ENCODE measurements around the gene LYST. TPM values are rescaled to one million over a fixed set of nuclear protein-coding genes. Genes with fewer than 3 reads are reported as not detected.

The LYST gene
- total and polyA plus RNA-seq, 10 of the 15 experiments (the other 5 are each of a cell fraction or from before 2014, with no cell fraction given) = 3.3 to 28.1 (median 5.6) TPM

GRCh38 chr1:235866205-235866912 is at the start of gene LYST (continued):
- peak; percentile 44 to 53 (median 44) for TF ChIP-seq CTCF (IDR thresholded peaks at IDR 0.05 in 2 of 3, conservative IDR thresholded peaks at IDR 0.05 in 1 of 3; ENCODE audit: control insufficient read depth in 2 of 3, extremely low read depth in 1 of 3, insufficient read depth in 1 of 3, low read depth in 3 of 3, low read length in 3 of 3)
- TF ChIP-seq EP300 (IDR thresholded peaks at IDR 0.05; ENCODE audit: borderline replicate concordance in 1 of 2, control insufficient read depth in 1 of 2, low read depth in 2 of 2, low read length in 2 of 2) = no peak
- no peak for TF ChIP-seq E2F8 (IDR thresholded peaks at IDR 0.05; ENCODE audit: low read depth, partially characterized antibody)
- TF ChIP-seq IKZF2 (IDR thresholded peaks at IDR 0.05) = peak; percentile 51 to 54; a peak in 1 of 4 replicates
- 0 out of 2 replicates have a peak, but pooled peaks have one; percentile 41 for TF ChIP-seq ZSCAN29 (IDR thresholded peaks at IDR 0.05)
- TF ChIP-seq TCF3 (IDR thresholded peaks at IDR 0.05; ENCODE audit: borderline replicate concordance, insufficient read depth, low read depth, low read length) = peak; percentile 35; the same call in 1 of the 2 replicates
- 0 out of 2 replicates have a peak, but pooled peaks have one; percentile 14 for TF ChIP-seq RELB (IDR thresholded peaks at IDR 0.05; ENCODE audit: low read depth)
- TF ChIP-seq CREM (IDR thresholded peaks at IDR 0.05; ENCODE audit: low read depth) = peak; percentile 33; the same call in 1 of the 2 replicates
- no peak for TF ChIP-seq RELA (IDR thresholded peaks at IDR 0.05; ENCODE audit: borderline replicate concordance, partially characterized antibody)
- TF ChIP-seq CREB1 (IDR thresholded peaks at IDR 0.05; ENCODE audit: low read depth) = no peak
- TF ChIP-seq GATAD2B (conservative IDR thresholded peaks at IDR 0.05; ENCODE audit: low read depth) = peak; percentile 84; the same call in 1 of the 2 replicates
- TF ChIP-seq RAD21 (IDR thresholded peaks at IDR 0.05; ENCODE audit: insufficient read depth, low read depth, low read length) = peak; percentile 77
- TF ChIP-seq POLR2AphosphoS5 (IDR thresholded peaks at IDR 0.05; ENCODE audit: low read length) = peak; percentile 65
- TF ChIP-seq YY1 (IDR thresholded peaks at IDR 0.05; ENCODE audit: low read depth, low read length) = peak; percentile 43; the same call in 1 of the 2 replicates
- peak; percentile 65; the same call in 1 of the 2 replicates for TF ChIP-seq SMC3 (IDR thresholded peaks at IDR 0.05; ENCODE audit: borderline replicate concordance, low read length)
- TF ChIP-seq KLF5 (IDR thresholded peaks at IDR 0.05; ENCODE audit: partially characterized antibody) = peak; percentile 46
- TF ChIP-seq NR2F1 (conservative IDR thresholded peaks at IDR 0.05) = peak; percentile 37
- TF ChIP-seq DPF2 (IDR thresholded peaks at IDR 0.05) = peak; percentile 89
- TF ChIP-seq ZBTB33 (IDR thresholded peaks at IDR 0.05) = no peak
- peak; percentile 56; the same call in 1 of the 2 replicates for TF ChIP-seq NBN (IDR thresholded peaks at IDR 0.05)
- TF ChIP-seq MXI1 (IDR thresholded peaks at IDR 0.05; ENCODE audit: low read depth, low read length) = peak; percentile 9; the same call in 1 of the 2 replicates
